Activated CD4-positive, alpha-beta T cell treated with anti-CD3 and anti-CD28 coated beads, Interleukin-2, Interleukin-6, amounts not matched to agents 100 ng/mL and 50 ng/mL, durations not matched to agents 16 hours and 8 hours (primary cell): ENCODE data around the gene COA5.
A peak's percentile ranks its signal among the peaks of the same experiment; 100 is the strongest.

ENCODE experiments used
- DNase-seq: peaks from one replicate; pipeline ENCODE4 v3.0.0-alpha.2; 2020

Gene COA5

GRCh38 chr2:98608116-98608961, at the start of gene COA5, which contains the start of gene UNC50:
TSS of gene COA5 (minus strand) at chr2:98608512. CDS start at chr2:98608405, 107 bp downstream.
TSS of gene UNC50 (plus strand) at chr2:98608589. CDS start at chr2:98609760, 1,171 bp downstream.
- peak; percentile 94 for DNase-seq

GRCh38 chr2:98656800-98657199, 48.5 kb upstream of the COA5 start:
- DNase-seq: peak; percentile 39

- no peak for DNase-seq
These were observed 46.6 kb upstream of the COA5 start for GRCh38 chr2:98654699-98655495.

- no peak for DNase-seq
These were observed 42.7 kb upstream of the COA5 start for GRCh38 chr2:98650998-98651397.

GRCh38 chr2:98649992-98650375, 41.7 kb upstream of the COA5 start:
- DNase-seq: no peak

GRCh38 chr2:98649135-98649991, 41.1 kb upstream of the COA5 start:
- DNase-seq: peak; percentile 89

- no peak for DNase-seq
These were observed 40.1 kb upstream of the COA5 start for GRCh38 chr2:98648451-98648850.

- no peak for DNase-seq
These were observed 39.3 kb upstream of the COA5 start for GRCh38 chr2:98647636-98648035.

GRCh38 chr2:98643496-98644100, 35.3 kb upstream of the COA5 start:
- no peak for DNase-seq

GRCh38 chr2:98637401-98638147, 29.3 kb upstream of the COA5 start:
- peak; percentile 71 for DNase-seq

GRCh38 chr2:98634406-98635092, 26.2 kb upstream of the COA5 start:
- peak; percentile 54 for DNase-seq

- DNase-seq: no peak
These were observed 24.0 kb upstream of the COA5 start for GRCh38 chr2:98632351-98632750.

- DNase-seq: no peak
These were observed 15.3 kb upstream of the COA5 start for GRCh38 chr2:98623657-98624056.

GRCh38 chr2:98617149-98617548, 8.8 kb upstream of the COA5 start:
- no peak for DNase-seq

GRCh38 chr2:98615481-98615880, 7.2 kb upstream of the COA5 start:
- no peak for DNase-seq

- DNase-seq: no peak
These were observed 5.9 kb upstream of the COA5 start for GRCh38 chr2:98614024-98614739.

- DNase-seq: no peak
These were observed 771 bp upstream of the COA5 start for GRCh38 chr2:98608962-98609604.

GRCh38 chr2:98607741-98608115, 584 bp downstream of the COA5 start:
- DNase-seq: no peak

GRCh38 chr2:98607104-98607503, 1.2 kb downstream of the COA5 start:
- no peak for DNase-seq

GRCh38 chr2:98606431-98606830, 1.9 kb downstream of the COA5 start:
- no peak for DNase-seq
